Adrenal gland (tissue), 12 donors: ENCODE data around the gene UBE2J2. TPM values are rescaled to one million over a fixed set of nuclear protein-coding genes. Genes with fewer than 3 reads are reported as not detected.
"Not testable (repeated sequence)": the region's sequence is repeated elsewhere in the genome, so short reads cannot be mapped to it uniquely, and the experiment has no call there.

Source experiments
- DNase-seq, 7 donors: peaks; one replicate each; pipeline ENCODE4 v3.0.0-alpha.2; 2019 to 2020
- H3K27ac ChIP-seq, 5 donors: fragments of 200-600 bp; sonication (generic) in 4 of 5; 1 replicate in 3 of 5; 2 replicates in 2 of 5; pipeline versions ENCODE4 v1.5.1 to v1.8.0; 2016 to 2020; ENCODE audit warnings: mild to moderate bottlenecking in 1 of 5
- H3K27me3 ChIP-seq: fragments of 200-600 bp; 2 replicates; pipeline ENCODE4 v1.8.0; 2021
- H3K36me3 ChIP-seq, 2 donors: fragments of 200-600 bp; replicated peaks in 1 of 2; 1 replicate in 1 of 2; 2 replicates in 1 of 2; pipeline versions ENCODE4 v1.5.1 to v1.8.0; 2018 to 2022
- H3K4me1 ChIP-seq, 2 donors: fragments of 200-600 bp; replicated peaks in 1 of 2; 1 replicate in 1 of 2; 2 replicates in 1 of 2; pipeline versions ENCODE4 v1.5.1 to v1.8.0; 2018 to 2021
- H3K4me3 ChIP-seq, 4 donors: fragments of 200-600 bp; sonication (generic) in 3 of 4; one replicate each; pipeline ENCODE4 v1.5.1; 2016 to 2018
- H3K9me3 ChIP-seq, 3 donors: fragments of 200-600 bp; sonication (generic) in 1 of 3; replicated peaks in 1 of 3; 1 replicate in 2 of 3; 2 replicates in 1 of 3; pipeline versions ENCODE4 v1.5.1 to v1.8.0; 2016 to 2021
- CTCF ChIP-seq, 6 experiments: fragments of 450-650 bp in 4 of 6; fragments of 200-600 bp in 2 of 6; sonication (generic) in 1 of 6; IDR thresholded peaks; 1 replicate in 5 of 6; 2 replicates in 1 of 6; pipeline versions ENCODE4 v1.5.1 to v1.8.0; 2016 to 2021; ENCODE audit warnings: antibody characterized with exemption in 6 of 6, mild to moderate bottlenecking in 2 of 6, moderate library complexity in 1 of 6
- POLR2A ChIP-seq, 2 donors: fragments of 450-650 bp; IDR thresholded peaks; one replicate each; pipeline ENCODE4 v1.6.1; 2017; ENCODE audit warnings: antibody characterized with exemption in 2 of 2, mild to moderate bottlenecking in 2 of 2, moderate library complexity in 1 of 2
- WGBS, 4 donors: extraction: QIAGEN DNeasy Blood & Tissue Kit in 2 of 4; methylation state at CpG; one replicate each; pipeline versions ENCODE4 v1.1.5 to v1.1.7; 2013 to 2017; 5-methylcytosine and 5-hydroxymethylcytosine counted together
- intact Hi-C, 2 donors: fragments of 100-400 bp; cut with DNase I; formaldehyde crosslinking; loops; one replicate each; pipeline versions ENCODE4 v1.14.1 to v1.15.0; 2022 to 2023
- polyA plus RNA-seq, 3 donors: library from polyadenylated mRNA; stranded (reverse); fragments of 200-250 nt in 2 of 3; fragments of 350-450 nt in 1 of 3; fragmentation: Illumina TruSeq in 1 of 3; extraction: RNeasy Lipid Tissue Mini Kit (QIAGEN cat#74804) in 1 of 3; gene quantifications; one replicate each; pipeline ENCODE4 v1.2.3, GENCODE V29; 2013 to 2014
- total RNA-seq, 9 donors: library from RNA; depleted of rRNA in 4 of 9; stranded (reverse); fragments of >200 nt in 4 of 9; fragments of 120-200 nt in 1 of 9; fragmentation: NEBNext Ultra II Directional in 1 of 9; extraction: Animal tissue kit (Norgen Biotek cat#: 25700) in 1 of 9; gene quantifications; one replicate each; pipeline versions ENCODE4 v1.1.0 to v1.2.4, GENCODE V29; 2013 to 2023
- donor health status: healthy with polysubstance abuse.
- donor health status: Bipolar disorder and iron deficiency.
- donor health status: DM: yes; HTN: yes; CAD: no.
- donor health status: DM: no; HTN: no; CAD: no.
- donor health status: DM: no; HTN: no; CAD: no.
- donor health status: DM: yes; HTN: yes; CAD: no.

The UBE2J2 gene
- total and polyA plus RNA-seq, 12 donors, result 30.1 to 74.4 (median 49.8) TPM

- Histone ChIP-seq H3K4me3 (no peak overlapping the region), H3K9me3 (no peaks in the 10 kb centered on the region), H3K27ac (peak overlapping the region in 3 of 5 donors; percentile 26 to 62 (median 60)), H3K27me3 (no peaks in the 10 kb centered on the region), H3K36me3 (peaks cover 0 to 40% of the 10 kb centered on the region in 2 donors), H3K4me1 (peaks cover 14 to 30% of the 10 kb centered on the region in 2 donors)
- TF ChIP-seq POLR2A (IDR thresholded peaks at IDR 0.05), result no peak
- TF ChIP-seq CTCF (IDR thresholded peaks at IDR 0.05), result no peak
- DNase-seq, result no peak
- intact Hi-C loops, result no loop called here
- WGBS, 4 donors, result 88 to 90% (median 88%) methylated on average over 28 to 36 of the region's 36 CpGs
Observed at GRCh38 chr1:1318777-1319645, 45.4 kb upstream of the UBE2J2 start.

DNA sequence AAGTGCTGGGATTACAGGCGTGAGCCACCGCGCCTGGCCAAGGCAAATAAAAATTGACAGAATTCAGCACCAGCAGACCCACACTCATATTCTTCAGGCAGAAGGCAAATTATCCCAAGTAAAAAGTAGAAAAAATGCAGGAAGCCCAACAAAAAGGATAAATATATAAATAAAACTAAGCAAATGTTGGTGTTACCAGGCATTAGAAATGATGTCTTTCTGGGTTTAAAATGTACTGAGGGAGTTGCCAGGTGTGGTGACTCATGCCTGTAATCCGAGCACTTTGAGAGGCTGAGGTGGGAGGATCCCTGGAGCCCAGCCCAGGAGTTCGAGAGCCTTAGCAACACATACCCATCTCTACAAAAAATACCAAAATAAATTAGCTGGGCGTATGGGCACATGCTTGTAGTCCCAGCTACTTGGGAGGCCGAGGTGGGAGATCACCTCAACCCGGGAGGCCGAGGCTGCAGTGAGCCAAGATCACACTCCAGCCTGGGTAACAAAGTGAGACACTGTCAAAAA is 44.5 kb upstream of the UBE2J2 start:
- TF ChIP-seq CTCF (IDR thresholded peaks at IDR 0.05), result no peak
- intact Hi-C loops, result no loop called here
- Histone ChIP-seq H3K4me3 (no peak overlapping the region), H3K4me1 (peaks cover 14 to 25% of the 10 kb centered on the region in 2 donors), H3K27ac (peak overlapping the region in 3 of 5 donors; percentile 21 to 60 (median 26)), H3K36me3 (peaks cover 0 to 48% of the 10 kb centered on the region in 2 donors), H3K9me3 (no peaks in the 10 kb centered on the region), H3K27me3 (no peaks in the 10 kb centered on the region)
- 54 to 57% (median 56%) methylated on average over 9 of the region's 9 CpGs for WGBS, 4 donors
- DNase-seq, result peak; percentile 80 to 95 (median 92)

- Histone ChIP-seq H3K4me3 (no peak overlapping the region), H3K9me3 (no peaks in the 10 kb centered on the region), H3K36me3 (peaks cover 0 to 56% of the 10 kb centered on the region in 2 donors), H3K4me1 (peaks cover 14 to 20% of the 10 kb centered on the region in 2 donors), H3K27me3 (no peaks in the 10 kb centered on the region), H3K27ac (peak overlapping the region in 2 of 5 donors; percentile 21 to 60)
- no peak for TF ChIP-seq CTCF (IDR thresholded peaks at IDR 0.05)
- TF ChIP-seq POLR2A (IDR thresholded peaks at IDR 0.05), result no peak
- WGBS, 4 donors, result 84 to 90% (median 89%) methylated on average over 6 of the region's 6 CpGs
- no peak for DNase-seq
- intact Hi-C loops, result no loop called here
Observed at GRCh38 chr1:1317420-1317819, 43.8 kb upstream of the UBE2J2 start.

GRCh38 chr1:1316199-1316598 is 42.5 kb upstream of the UBE2J2 start:
- Histone ChIP-seq H3K36me3 (peaks cover 0 to 68% of the 10 kb centered on the region in 2 donors), H3K4me1 (peaks cover 14 to 17% of the 10 kb centered on the region in 2 donors)
- H3K9me3 ChIP-seq, intact Hi-C loops, H3K27ac ChIP-seq, H3K27me3 ChIP-seq, DNase-seq, H3K4me3 ChIP-seq: not testable (repeated sequence)
- WGBS, 4 donors, result 85 to 90% (median 89%) methylated on average over 8 of the region's 8 CpGs
